GM12873 (cell line): ENCODE results near the gene FAM120B.

ENCODE experiments used
- TF ChIP-seq, protein P1 (sequence below): IDR thresholded peaks from 2 replicates; pipeline ENCODE4 v1.5.1; 2012; ENCODE audit warnings: low read depth, mild to moderate bottlenecking, moderate library complexity, low read length, control low read depth; ENCODE audit not compliant: insufficient read depth; ENCODE audit errors: missing control alignments

The FAM120B gene

GRCh38 chr6:170284866-170285469 lies 21.6 kb upstream of the FAM120B start:
- TF ChIP-seq, protein P1, sequence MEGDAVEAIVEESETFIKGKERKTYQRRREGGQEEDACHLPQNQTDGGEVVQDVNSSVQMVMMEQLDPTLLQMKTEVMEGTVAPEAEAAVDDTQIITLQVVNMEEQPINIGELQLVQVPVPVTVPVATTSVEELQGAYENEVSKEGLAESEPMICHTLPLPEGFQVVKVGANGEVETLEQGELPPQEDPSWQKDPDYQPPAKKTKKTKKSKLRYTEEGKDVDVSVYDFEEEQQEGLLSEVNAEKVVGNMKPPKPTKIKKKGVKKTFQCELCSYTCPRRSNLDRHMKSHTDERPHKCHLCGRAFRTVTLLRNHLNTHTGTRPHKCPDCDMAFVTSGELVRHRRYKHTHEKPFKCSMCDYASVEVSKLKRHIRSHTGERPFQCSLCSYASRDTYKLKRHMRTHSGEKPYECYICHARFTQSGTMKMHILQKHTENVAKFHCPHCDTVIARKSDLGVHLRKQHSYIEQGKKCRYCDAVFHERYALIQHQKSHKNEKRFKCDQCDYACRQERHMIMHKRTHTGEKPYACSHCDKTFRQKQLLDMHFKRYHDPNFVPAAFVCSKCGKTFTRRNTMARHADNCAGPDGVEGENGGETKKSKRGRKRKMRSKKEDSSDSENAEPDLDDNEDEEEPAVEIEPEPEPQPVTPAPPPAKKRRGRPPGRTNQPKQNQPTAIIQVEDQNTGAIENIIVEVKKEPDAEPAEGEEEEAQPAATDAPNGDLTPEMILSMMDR = no peak

GRCh38 chr6:170285482-170285881 lies 21.1 kb upstream of the FAM120B start:
- TF ChIP-seq, protein P1 = no peak

GRCh38 chr6:170286246-170286933 lies 20.2 kb upstream of the FAM120B start:
- TF ChIP-seq, protein P1 = no peak

- TF ChIP-seq, protein P1 = no peak
These were observed 19.7 kb upstream of the FAM120B start for GRCh38 chr6:170286934-170287265.

DNA sequence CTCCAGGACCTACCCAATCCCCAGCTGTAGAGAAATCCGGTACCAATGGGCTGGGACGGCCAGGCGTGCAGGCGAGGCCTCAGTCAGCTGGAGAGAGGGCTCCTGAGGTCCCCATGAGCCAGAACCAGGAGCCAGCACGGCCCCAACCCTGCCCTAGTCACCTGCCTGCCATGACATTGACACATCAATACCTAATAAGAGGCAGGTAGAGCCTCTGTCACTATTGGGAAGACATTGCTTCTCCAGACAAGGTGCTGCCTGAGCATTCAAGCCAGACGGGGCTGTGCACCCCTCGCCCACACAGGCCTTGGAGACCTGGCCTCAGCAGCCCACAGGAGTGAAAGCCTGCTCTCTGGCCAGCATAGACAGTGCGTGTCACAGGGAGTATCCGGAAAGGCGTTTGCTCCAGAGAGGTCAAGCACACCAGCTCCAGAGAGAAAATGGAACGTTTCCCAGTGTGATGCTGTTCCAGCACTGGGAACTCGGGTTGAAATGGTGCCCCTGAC lies 19.1 kb upstream of the FAM120B start:
- TF ChIP-seq, protein P1 = no peak

DNA sequence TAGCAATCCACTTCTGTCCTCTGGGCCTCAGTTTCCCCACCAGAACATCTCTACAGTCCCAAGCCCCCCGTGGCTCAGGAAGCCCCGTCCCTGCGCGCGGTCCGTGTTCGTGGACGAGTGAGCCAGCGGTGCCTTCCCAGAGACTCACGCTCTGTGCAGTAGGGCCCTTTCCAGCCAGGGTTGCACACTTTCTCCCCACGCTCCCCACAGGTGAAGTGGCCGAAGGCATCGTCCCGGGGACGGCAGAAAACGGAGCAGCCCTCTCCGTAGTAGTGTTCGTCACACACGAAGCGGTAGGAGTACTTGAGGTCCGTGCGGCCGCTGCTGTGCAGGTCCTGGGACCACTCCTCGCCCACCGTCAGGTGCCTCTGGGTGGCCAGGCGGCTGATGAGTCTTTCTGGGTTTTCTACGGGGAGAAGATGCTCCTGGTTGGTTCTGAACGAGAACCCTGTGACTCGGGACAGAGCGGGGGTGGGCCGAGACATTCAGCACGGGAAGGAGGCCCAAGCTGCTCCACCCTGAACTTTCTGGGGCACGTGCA lies 18.4 kb upstream of the FAM120B start:
- TF ChIP-seq, protein P1 = no peak

GRCh38 chr6:170288852-170289179 lies 17.7 kb upstream of the FAM120B start:
- TF ChIP-seq, protein P1 = no peak
